ENCODE results near the gene DSTN. TPM values are rescaled to one million over a fixed set of nuclear protein-coding genes. Genes with fewer than 3 reads are reported as not detected.

The DSTN gene
- total RNA-seq, 1 donor = 348 TPM

DNA sequence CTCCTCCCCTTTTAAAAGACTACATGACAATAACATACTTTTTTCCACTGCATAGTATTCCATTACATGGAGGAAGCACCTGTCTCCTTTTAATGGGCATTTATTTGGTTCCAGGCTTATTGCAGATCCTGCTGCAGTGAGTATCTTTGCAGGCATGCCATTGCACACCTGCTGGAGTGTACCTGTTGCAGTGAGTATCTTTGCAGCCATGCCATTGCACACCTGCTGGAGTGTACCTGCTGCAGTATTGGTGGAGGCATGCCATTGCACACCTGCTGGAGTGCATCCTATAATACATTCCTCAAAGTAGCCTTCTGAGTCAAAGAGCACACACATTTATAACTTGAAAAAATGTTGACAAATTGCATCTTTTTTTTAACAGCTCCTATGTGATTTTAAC is 40.3 kb upstream of the DSTN start:
- no peak for DNase-seq (ENCODE audit: low read depth)
- H3K4me3 ChIP-seq (ENCODE audit: low read depth, low read length) = no peak overlapping the region
- TF ChIP-seq, protein P1, sequence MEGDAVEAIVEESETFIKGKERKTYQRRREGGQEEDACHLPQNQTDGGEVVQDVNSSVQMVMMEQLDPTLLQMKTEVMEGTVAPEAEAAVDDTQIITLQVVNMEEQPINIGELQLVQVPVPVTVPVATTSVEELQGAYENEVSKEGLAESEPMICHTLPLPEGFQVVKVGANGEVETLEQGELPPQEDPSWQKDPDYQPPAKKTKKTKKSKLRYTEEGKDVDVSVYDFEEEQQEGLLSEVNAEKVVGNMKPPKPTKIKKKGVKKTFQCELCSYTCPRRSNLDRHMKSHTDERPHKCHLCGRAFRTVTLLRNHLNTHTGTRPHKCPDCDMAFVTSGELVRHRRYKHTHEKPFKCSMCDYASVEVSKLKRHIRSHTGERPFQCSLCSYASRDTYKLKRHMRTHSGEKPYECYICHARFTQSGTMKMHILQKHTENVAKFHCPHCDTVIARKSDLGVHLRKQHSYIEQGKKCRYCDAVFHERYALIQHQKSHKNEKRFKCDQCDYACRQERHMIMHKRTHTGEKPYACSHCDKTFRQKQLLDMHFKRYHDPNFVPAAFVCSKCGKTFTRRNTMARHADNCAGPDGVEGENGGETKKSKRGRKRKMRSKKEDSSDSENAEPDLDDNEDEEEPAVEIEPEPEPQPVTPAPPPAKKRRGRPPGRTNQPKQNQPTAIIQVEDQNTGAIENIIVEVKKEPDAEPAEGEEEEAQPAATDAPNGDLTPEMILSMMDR (IDR thresholded peaks at IDR 0.05; ENCODE audit: insufficient read depth, low read length) = no peak

DNA sequence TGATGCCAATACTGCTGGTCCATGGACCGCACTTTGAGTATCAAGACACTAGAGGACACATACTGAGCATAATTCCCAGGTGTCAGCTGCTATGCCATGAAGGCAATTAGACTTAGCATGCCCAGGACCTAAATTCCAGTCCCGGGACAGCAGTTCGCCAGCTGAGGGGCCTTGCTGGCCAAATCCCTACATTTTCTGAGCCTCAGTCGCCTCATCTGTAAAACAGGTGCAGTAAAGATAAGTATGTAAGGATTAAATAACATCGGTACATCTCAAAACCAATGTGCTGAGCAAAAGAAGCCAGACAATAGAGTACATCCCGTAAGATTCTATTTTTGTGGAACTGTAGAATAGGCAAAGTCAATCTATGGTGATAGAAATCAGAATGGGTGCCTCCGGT is 39.7 kb upstream of the DSTN start:
- no peak overlapping the region for H3K4me3 ChIP-seq (ENCODE audit: low read depth, low read length)
- TF ChIP-seq, protein P1 (IDR thresholded peaks at IDR 0.05; ENCODE audit: insufficient read depth, low read length) = no peak

DNA sequence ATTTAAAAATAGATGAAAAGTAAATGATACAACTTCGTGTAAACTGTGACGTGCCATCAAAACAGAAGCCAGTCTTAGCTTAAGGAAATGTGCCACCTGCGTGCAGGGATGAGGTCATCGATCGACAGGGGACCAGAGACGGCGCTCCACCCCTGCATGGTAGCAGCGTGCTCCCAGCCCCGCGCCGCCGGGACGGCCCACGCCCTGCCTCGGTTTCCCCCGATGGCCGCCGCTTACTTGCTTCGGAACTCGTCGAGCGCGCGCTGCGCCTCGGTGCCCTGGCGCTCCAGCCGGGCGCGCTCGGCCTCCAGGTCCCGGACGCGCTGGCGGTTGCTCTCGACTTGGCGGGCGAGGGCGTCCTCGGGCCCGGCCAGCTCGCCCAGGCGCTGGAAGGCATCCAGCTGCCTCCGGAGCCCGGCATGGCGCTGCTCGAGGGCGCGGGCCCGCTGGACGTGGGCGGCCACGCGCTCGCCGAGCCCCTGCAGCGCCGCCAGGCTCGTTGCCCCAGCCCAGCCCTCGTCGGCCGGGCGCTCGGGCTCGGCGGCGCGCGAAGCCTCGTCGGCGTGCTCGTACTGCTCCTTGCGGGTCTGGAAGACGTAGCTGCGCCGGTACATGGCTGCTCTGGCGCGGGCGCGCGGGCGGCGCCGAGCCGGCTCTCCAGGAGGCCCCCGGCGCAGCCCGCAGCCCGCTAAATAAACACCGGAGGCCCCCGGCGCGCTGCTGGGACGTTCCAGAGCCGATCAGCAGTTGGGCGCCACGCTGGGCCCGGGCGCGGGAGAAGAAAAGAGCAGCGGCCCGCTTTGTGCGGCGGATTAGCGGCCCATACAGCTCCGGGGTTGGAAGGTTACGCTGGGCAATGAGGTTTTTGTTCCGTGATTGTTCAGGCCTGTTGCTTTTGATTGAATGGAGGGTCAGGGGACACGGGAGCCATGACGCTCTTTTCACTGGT is 38.9 kb upstream of the DSTN start, which contains the start of gene BFSP1:
BFSP1 (minus strand) TSS at position 664 of the 949 bp plus-strand sequence; CDS start at position 614, 50 bp downstream.
- TF ChIP-seq, protein P1 (IDR thresholded peaks at IDR 0.05; ENCODE audit: insufficient read depth, low read length) = no peak
- DNase-seq (ENCODE audit: low read depth) = peak; percentile 51
- H3K4me3 ChIP-seq (ENCODE audit: low read depth, low read length) = peak within 1 kb of the TSS; percentile 57

More for the DNA sequence above, 39.7 kb upstream of the DSTN start:
- DNase-seq (ENCODE audit: low read depth) = no peak

DNA sequence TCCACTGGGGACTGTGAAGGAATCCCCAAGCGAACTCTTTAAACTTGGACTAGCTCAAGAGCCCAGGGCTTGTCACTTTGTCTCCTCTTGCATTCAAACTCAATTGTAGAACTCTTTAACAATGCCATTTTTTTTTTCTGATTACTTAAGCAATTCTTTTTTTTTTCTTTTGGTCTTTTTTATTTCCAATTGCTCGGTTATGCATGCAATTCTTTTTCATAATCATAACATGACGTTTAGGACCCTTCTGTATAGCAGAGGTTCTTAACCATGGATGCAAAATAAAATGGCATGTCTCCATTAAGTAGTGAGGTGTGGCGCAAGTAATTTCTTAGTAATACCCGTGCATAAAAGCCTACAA is 38.2 kb upstream of the DSTN start:
- TF ChIP-seq, protein P1 (IDR thresholded peaks at IDR 0.05; ENCODE audit: insufficient read depth, low read length) = no peak
- no peak for DNase-seq (ENCODE audit: low read depth)
- peak overlapping the region; percentile 57 for H3K4me3 ChIP-seq (ENCODE audit: low read depth, low read length)

DNA sequence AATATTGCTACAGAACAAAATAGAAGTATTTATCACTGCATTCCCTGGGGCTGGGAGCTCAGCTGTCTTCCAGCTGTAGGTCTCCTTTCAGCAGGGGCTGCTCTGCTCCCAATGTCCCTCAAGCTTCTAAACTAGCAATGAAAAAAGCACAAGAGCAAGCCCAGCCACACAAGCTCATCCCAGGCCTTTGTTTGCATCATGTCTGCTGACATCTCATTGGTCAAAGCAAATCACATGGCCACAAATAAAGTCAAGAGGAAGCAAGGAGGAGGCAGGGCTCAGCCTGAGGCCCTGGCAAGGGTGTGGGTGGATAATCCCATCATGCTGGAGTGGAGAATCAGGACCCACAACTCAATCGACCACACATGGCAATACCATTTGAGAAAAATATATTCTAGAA is 36.5 kb upstream of the DSTN start:
- peak; percentile 64 for DNase-seq (ENCODE audit: low read depth)
- TF ChIP-seq, protein P1 (IDR thresholded peaks at IDR 0.05; ENCODE audit: insufficient read depth, low read length) = no peak
- H3K4me3 ChIP-seq (ENCODE audit: low read depth, low read length) = no peak overlapping the region

DNA sequence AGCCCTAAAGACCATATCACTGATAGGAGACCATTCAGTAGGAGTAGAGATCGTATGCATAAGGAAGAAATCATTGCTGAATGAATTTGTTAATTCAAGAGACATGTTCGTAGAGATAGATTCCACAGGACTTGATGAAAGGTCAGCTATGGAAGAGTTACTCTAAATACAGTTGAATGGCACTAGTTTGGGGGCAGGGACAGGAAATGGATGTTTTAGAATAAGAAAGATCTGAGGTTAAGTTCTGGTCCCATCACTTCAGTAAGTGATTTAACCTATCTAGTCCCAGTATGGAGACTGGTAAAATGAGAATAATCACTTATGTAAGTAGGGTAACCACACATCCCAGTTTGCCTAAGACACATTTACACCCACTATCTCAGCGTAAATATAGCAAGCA is 35.8 kb upstream of the DSTN start:
- no peak overlapping the region for H3K4me3 ChIP-seq (ENCODE audit: low read depth, low read length)
- no peak for DNase-seq (ENCODE audit: low read depth)
- TF ChIP-seq, protein P1 (IDR thresholded peaks at IDR 0.05; ENCODE audit: insufficient read depth, low read length) = no peak

Measured in fibroblast of the aortic adventitia (primary cell).